Activated CD4-positive, alpha-beta T cell treated with anti-CD3 and anti-CD28 coated beads, Interleukin-2, amount 50 U/mL, for 24 hours (primary cell): ENCODE data around the gene ANKRD31.
"Not testable (repeated sequence)": the region's sequence is repeated elsewhere in the genome, so short reads cannot be mapped to it uniquely, and the experiment has no call there.

Experiments used
- DNase-seq, 2 donors: peaks; one replicate each; pipeline ENCODE4 v3.0.0-alpha.2; 2020; ENCODE audit warnings: low read depth in 1 of 2, low spot score in 1 of 2

Gene ANKRD31, protein sequence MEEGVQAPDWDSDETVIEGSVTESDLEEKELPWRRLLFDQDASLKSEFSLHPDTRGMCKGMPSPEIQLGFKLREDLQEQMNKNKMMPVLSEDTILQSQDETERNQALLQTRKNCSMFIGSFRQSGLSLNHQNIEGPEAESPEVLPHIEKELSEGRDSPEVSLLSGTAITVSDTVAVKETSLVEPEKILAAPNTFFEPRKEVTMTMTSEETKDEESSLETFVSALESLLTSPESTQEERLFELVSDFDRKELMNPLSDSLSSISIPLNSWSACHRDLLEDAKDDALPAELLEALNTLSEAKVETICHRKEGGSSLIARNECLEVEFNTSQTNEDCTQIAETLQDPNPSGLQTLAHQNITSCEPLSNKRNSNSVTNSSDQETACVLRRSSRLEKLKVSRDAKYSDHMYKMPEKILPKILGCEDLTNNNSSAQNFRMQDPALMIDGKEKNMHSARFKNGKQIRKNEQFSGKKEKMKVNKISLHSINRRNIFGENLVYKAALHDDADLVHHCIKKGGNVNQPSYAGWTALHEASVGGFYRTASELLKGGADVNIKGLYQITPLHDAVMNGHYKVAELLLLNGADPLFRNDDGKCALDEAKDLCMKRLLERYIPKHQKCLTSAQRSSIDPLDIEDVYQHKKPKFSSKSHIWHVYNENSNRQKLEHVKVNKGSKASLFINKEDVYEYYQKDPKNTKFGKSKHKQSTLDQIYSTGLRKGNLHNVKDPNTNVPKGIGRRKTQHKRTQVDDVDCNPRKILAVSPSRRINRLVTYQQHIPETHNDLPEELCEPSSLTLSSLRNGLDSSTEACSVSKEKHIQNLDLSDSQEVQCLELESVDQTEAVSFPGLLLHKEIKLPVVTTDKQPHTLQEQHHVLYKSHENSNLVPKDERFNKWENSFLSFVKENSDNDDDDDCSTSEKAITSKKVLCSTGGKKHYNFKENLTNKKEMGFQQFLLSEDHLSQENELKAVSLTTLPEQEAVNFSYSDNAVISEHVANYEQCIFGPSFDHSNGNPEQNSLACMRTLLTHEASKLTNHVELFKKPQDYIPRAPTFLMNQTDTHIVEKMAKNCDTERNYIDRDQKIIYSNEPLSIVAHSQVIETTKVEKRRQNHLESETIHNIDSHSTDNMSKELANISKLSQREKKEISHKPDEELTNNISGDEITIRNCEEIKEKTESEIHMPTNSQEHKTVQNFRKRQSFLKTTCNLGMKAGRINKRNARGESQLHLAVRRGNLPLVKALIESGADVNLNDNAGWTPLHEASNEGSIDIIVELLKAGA (N-terminal part only)

GRCh38 chr5:75236322-75237316, at the start of gene ANKRD31:
Gene ANKRD31 (minus strand): TSS chr5:75236878. CDS start chr5:75236686, 192 bp downstream.
- peak; percentile 75 to 83 for DNase-seq

- DNase-seq: no peak
Measured at GRCh38 chr5:75286211-75286773, 49.6 kb upstream of the ANKRD31 start.

DNA sequence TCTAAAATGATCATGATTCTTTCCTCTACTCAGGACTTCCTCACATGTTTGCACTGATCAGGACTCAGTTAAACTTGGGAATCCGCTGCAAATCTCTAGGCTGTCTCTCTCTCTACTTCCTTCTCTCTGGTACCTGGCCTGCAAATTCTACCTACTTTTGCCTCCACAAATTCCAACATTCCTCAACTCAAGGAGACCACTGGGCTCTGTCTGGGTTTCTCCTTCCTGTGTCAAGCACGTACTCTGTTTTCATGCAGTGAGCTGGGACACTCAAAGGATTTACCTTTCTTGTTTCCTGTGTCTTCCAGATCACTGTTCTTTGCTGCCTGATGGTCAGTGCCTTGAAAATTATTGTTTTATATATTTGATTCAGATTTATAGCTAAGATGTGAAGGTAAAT, 45.9 kb upstream of the ANKRD31 start:
- DNase-seq: no peak

DNA sequence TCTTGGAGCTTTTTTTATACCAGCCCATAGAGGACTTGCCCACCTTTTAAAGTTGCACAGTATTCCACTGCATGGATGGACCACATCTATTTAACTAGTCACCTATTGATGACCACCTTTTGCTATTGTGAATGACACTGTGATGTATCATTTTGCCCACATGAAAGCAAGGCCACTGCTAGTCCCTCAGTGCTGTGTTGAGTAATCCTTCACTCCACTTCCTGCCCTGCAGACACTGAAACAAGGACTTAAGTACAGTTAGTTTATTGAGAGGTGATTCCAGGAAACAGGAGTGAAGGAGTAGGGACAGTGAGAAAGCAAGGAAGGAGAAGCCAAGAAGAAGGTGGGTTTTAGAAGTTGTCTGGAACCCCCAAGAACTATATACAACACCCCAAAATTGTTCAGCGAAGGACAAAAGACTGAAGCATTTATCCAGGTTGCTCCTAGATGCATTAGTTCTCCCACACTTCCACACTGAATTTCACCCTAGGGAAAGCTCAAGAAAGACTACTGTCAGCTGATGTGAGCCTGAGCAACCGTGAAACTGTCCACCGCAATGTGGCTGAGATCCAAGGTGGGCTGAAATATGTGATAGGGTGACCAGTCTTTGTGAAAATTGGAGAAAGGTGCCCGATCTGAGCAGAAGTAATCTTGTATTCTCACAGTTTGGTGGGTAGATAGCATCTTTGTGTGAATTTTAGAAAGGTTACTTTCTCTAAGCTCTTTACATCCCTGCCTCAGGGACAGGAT, 45.2 kb upstream of the ANKRD31 start:
- no peak for DNase-seq

- DNase-seq: no peak
Measured at GRCh38 chr5:75279321-75279720, 42.6 kb upstream of the ANKRD31 start.

GRCh38 chr5:75277463-75277862, 40.8 kb upstream of the ANKRD31 start:
- no peak for DNase-seq

- no peak for DNase-seq
Measured at GRCh38 chr5:75275756-75276155, 39.1 kb upstream of the ANKRD31 start.

DNA sequence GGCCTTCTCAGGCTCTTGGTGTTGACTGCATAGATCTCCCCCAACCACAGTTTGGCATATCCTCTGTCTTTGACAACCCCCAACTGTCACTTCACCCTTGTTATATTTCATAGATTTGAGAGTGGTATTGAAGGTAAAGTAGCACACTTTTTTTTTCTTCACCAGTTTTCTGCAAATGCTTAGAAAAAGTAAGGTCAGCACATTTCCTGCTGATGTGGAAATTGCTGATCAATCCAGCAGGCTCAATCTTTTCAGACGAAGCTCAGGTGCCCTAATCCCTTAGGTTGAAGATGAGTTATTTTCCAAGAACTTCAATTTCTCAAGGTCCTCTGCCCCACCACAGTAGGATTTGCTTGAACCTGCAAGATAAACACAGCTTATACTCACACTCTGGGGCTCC, 38.5 kb upstream of the ANKRD31 start:
- no peak for DNase-seq

- no peak for DNase-seq
Measured at GRCh38 chr5:75274486-75274885, 37.8 kb upstream of the ANKRD31 start.

- DNase-seq: not testable (repeated sequence)
Measured at GRCh38 chr5:75270605-75271004, 33.9 kb upstream of the ANKRD31 start.

GRCh38 chr5:75265731-75266130, 29.1 kb upstream of the ANKRD31 start:
- no peak for DNase-seq

- DNase-seq: no peak
Measured at GRCh38 chr5:75262271-75262670, 25.6 kb upstream of the ANKRD31 start.

- DNase-seq: no peak
Measured at GRCh38 chr5:75260708-75261107, 24.0 kb upstream of the ANKRD31 start.

DNA sequence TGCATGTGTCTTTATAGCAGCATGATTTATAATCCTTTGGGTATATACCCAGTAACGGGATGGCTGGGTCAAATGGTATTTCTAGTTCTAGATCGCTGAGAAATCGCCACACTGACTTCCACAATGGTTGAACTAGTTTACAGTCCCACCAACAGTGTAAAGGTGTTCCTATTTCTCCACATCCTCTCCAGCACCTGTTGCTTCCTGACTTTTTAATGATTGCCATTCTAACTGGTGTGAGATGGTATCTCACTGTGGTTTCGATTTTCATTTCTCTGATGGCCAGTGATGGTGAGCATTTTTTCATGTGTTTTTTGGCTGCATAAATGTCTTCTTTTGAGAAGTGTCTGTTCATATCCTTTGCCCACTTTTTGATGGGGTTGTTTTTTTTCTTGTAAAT, 13.8 kb upstream of the ANKRD31 start:
- DNase-seq: not testable (repeated sequence)

GRCh38 chr5:75245023-75245422, 8.3 kb upstream of the ANKRD31 start:
- no peak for DNase-seq

- no peak for DNase-seq
Measured at GRCh38 chr5:75243510-75243909, 6.8 kb upstream of the ANKRD31 start.

DNA sequence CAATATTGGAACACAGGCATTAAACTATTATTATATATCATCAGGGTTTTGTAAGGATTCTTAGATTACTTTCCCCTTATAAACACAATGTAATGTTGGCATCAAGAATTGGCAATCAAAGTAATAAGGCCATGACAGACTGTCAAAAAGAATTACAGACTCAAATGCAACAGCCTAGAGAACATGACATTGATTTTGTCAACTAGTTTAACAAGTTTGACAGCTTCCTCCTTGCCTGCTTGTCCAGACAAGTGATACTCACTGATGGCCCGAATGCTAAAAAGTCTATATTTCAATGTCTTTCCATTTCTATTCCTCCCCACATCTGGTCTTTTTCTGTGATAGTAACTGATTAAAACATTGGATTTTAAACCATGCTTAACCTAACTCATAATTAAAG, 6.4 kb upstream of the ANKRD31 start:
- DNase-seq: no peak

DNA sequence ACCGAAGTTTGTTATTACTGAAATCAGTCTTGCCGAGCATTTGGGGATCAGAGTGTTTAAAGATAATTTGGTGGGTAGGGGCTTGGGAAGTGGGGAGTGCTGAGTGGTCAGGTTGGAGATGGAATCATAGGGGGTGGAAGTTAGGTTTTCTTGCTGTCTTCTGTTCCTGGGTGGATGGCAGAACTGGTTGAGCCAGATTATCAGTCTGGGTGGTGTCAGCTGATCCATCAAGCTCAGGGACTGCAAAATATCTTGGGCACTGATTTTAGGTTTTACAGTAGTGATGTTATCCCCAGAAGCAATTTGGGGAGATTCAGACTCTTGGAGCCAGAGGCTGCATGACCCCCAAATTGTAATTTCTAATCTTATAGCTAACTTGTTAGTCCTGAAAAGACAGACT, 5.4 kb upstream of the ANKRD31 start:
- DNase-seq: no peak

DNA sequence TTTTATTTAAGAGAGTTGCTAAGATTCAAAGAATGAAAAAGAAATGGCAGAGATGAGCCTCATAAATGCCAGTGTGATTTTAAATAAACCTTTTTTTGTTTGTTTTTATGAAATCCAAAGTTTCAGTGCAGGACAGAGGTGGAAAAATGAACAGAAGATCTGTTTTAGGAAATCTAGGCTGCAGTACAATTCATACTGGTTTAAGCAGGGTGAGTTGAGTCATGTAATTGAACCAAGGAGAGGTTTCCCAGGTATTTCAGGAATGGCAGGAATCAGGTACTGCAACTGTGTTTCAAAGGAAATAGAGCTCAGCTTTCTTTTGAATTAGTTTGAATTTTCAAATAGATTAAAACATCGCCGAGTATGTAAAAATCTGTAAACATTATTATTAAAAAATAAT, 3.0 kb upstream of the ANKRD31 start:
- no peak for DNase-seq
